HL-60 (cell line): ENCODE measurements around the gene CLCA1.
A peak's percentile ranks its signal among the peaks of the same experiment; 100 is the strongest.

ENCODE experiments used
- DNase-seq, 2 experiments: peaks; one replicate each; pipeline ENCODE4 v3.0.0-alpha.2; 2010 to 2020; ENCODE audit warnings: low read depth in 1 of 2, low spot score in 1 of 2
- H3K27ac ChIP-seq: fragments of 250-450 bp; sonication (Bioruptor Pico); replicated peaks from 2 replicates; pipeline ENCODE4 v1.5.1; 2020; ENCODE audit warnings: mild to moderate bottlenecking, moderate library complexity
- H3K27me3 ChIP-seq: fragments of 250-450 bp; sonication (Bioruptor Pico); 2 replicates; pipeline ENCODE4 v1.5.1; 2021; ENCODE audit warnings: mild to moderate bottlenecking, moderate library complexity; ENCODE audit not compliant: insufficient read depth, poor library complexity, severe bottlenecking
- H3K4me3 ChIP-seq: replicated peaks from 2 replicates; pipeline ENCODE4 v1.5.1; 2011; ENCODE audit warnings: mild to moderate bottlenecking, control low read depth, low read length; ENCODE audit not compliant: insufficient read depth
- GABPA ChIP-seq: IDR thresholded peaks from 2 replicates; pipeline ENCODE4 v1.6.1; 2012; ENCODE audit warnings: low read depth
- POLR2AphosphoS5 ChIP-seq: IDR thresholded peaks from 2 replicates; pipeline ENCODE4 v1.6.1; 2012; ENCODE audit warnings: low read depth
- SPI1 ChIP-seq: IDR thresholded peaks from 2 replicates; pipeline ENCODE4 v1.6.1; 2012; ENCODE audit warnings: low read depth, mild to moderate bottlenecking, borderline replicate concordance
- TF ChIP-seq, protein P1 (sequence below): IDR thresholded peaks from one replicate; pipeline ENCODE4 v1.5.1; 2011; ENCODE audit warnings: low read length, control low read depth, inconsistent platforms; ENCODE audit not compliant: insufficient read depth
- TF ChIP-seq, protein P2 (sequence below): IDR thresholded peaks from 2 replicates; pipeline ENCODE4 v1.6.1; 2012; ENCODE audit warnings: low read depth; ENCODE audit not compliant: insufficient replicate concordance

CLCA1 gene

DNA sequence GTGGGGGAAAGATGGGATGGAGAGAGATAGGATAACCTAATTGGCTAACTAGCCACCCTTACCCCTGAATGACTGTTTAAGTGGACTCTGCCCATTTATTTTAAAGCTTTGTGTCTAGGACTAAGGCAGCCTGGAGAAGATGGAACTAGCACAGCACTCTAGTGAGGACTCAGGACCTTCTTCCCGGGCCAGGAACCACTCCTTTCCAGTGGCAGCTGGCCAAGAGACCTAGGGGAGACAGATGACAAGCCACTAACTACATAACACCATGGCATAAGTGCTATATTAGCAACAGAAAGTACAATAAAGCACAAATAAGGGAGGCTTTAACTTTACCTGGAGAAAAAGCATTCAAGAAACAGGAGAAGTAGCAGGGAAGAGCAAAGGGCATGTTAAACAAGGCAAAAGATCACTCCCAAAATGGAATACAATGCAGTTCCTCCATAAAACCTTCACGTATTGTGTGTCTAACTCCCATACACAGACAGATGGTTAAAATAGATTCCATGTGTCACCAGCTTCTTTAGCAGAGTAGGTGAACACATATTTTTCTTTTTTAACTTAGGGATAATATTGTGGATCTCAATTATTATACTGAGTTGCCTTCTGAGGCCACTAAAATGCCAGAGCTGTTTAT is 20.6 kb downstream of the CLCA1 start:
- DNase-seq: no peak
- Histone ChIP-seq H3K27me3 (peaks cover 6% of the 10 kb centered on the region), H3K4me3 (no peak overlapping the region), H3K27ac (no peak overlapping the region)
- no peak for TF ChIP-seq POLR2AphosphoS5
- TF ChIP-seq, protein P1, sequence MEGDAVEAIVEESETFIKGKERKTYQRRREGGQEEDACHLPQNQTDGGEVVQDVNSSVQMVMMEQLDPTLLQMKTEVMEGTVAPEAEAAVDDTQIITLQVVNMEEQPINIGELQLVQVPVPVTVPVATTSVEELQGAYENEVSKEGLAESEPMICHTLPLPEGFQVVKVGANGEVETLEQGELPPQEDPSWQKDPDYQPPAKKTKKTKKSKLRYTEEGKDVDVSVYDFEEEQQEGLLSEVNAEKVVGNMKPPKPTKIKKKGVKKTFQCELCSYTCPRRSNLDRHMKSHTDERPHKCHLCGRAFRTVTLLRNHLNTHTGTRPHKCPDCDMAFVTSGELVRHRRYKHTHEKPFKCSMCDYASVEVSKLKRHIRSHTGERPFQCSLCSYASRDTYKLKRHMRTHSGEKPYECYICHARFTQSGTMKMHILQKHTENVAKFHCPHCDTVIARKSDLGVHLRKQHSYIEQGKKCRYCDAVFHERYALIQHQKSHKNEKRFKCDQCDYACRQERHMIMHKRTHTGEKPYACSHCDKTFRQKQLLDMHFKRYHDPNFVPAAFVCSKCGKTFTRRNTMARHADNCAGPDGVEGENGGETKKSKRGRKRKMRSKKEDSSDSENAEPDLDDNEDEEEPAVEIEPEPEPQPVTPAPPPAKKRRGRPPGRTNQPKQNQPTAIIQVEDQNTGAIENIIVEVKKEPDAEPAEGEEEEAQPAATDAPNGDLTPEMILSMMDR: no peak
- no peak for TF ChIP-seq SPI1
- TF ChIP-seq, protein P2, sequence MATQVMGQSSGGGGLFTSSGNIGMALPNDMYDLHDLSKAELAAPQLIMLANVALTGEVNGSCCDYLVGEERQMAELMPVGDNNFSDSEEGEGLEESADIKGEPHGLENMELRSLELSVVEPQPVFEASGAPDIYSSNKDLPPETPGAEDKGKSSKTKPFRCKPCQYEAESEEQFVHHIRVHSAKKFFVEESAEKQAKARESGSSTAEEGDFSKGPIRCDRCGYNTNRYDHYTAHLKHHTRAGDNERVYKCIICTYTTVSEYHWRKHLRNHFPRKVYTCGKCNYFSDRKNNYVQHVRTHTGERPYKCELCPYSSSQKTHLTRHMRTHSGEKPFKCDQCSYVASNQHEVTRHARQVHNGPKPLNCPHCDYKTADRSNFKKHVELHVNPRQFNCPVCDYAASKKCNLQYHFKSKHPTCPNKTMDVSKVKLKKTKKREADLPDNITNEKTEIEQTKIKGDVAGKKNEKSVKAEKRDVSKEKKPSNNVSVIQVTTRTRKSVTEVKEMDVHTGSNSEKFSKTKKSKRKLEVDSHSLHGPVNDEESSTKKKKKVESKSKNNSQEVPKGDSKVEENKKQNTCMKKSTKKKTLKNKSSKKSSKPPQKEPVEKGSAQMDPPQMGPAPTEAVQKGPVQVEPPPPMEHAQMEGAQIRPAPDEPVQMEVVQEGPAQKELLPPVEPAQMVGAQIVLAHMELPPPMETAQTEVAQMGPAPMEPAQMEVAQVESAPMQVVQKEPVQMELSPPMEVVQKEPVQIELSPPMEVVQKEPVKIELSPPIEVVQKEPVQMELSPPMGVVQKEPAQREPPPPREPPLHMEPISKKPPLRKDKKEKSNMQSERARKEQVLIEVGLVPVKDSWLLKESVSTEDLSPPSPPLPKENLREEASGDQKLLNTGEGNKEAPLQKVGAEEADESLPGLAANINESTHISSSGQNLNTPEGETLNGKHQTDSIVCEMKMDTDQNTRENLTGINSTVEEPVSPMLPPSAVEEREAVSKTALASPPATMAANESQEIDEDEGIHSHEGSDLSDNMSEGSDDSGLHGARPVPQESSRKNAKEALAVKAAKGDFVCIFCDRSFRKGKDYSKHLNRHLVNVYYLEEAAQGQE: no peak

DNA sequence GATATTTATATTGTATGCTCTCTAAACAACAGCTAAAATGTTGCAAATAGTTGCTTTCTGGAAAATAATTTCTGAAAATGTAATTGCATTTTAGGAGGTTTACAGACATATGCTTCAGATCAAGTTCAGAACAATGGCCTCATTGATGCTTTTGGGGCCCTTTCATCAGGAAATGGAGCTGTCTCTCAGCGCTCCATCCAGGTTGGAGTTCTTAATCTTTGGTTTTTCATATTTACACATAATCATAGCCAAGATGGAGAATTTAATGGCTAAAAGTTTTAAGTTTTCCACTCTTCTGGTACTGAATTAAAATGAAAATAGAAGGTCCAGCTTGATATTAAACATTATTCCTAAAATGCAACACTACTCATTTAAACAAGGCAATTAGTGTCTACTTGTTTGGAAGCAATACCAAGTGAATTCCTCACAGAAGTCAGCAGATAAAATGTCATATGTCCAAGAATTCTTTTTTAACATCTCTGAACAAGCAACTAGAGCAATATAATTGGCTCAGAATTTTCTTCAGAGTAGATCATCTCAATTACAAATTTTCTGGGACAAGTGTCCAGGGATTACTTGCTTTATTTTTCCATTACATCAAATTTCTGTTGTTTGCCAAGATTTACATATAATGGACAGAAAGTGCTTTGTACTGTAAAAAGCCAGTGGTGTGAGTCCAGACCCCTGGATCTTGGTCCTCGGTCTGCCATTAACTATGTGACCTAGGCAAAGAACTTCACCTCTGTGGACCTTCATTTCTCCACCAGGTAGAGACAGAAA is 22.6 kb downstream of the CLCA1 start:
- H3K27me3 ChIP-seq: peaks cover 7% of the 10 kb centered on the region
- H3K4me3 ChIP-seq: no peak overlapping the region
- no peak for DNase-seq
- H3K27ac ChIP-seq: no peak overlapping the region
- TF ChIP-seq GABPA (no peak), POLR2AphosphoS5 (no peak), SPI1 (no peak)
- TF ChIP-seq, protein P2: no peak
- TF ChIP-seq, protein P1: no peak

DNA sequence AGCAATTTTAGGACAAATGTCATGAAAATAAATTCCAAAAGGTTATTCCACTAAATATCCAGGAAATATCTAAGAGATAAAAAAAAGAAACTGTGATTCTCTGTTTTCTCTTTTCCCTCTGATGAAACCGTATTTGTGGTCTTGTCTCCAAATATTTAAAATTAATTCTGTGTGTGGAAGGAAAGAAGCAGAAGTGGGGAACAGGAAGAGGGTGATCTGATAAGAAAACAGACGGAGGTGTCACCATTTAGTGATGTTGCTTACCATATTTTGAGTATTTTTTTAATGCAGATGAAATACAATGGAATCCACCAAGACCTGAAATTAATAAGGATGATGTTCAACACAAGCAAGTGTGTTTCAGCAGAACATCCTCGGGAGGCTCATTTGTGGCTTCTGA is 29.6 kb downstream of the CLCA1 start:
- no peak for DNase-seq
- TF ChIP-seq SPI1 (peak; percentile 44; the same call in 1 of the 2 replicates), GABPA (no peak)
- no peak overlapping the region for H3K4me3 ChIP-seq
- no peak overlapping the region for H3K27ac ChIP-seq
- H3K27me3 ChIP-seq: peaks cover 2% of the 10 kb centered on the region

DNA sequence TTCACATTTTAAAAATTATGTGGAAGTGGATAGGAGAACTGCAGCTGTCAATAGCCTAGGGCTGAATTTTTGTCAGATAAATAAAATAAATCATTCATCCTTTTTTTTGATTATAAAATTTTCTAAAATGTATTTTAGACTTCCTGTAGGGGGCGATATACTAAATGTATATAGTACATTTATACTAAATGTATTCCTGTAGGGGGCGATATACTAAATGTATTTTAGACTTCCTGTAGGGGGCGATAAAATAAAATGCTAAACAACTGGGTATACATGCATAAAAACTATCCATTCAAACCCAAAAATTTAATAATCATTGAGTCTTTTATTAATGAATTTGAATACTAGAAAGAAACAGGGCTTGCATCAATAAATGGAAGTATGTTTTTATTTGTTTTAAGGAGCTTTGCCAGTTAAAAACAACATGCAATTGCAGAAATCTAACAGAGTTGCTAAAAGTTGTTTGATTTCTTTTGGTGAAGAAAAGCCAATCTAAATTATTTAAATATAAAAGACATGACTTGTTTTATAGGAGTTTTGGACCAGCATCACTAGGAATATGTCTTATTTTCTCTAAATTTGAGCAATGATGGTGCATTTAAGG is 31.4 kb downstream of the CLCA1 start:
- Histone ChIP-seq H3K27me3 (peaks cover 1% of the 10 kb centered on the region), H3K27ac (no peak overlapping the region), H3K4me3 (no peak overlapping the region)
- TF ChIP-seq POLR2AphosphoS5: no peak
- TF ChIP-seq, protein P1: peak; percentile 85
- peak in 1 of 2 experiments; percentile 25 for DNase-seq
